Kidney (tissue), 14 donors: ENCODE data around the gene NAA40. TPM values are rescaled to one million over a fixed set of nuclear protein-coding genes. Genes with fewer than 3 reads are reported as not detected.
A peak's percentile ranks its signal among the peaks of the same experiment; 100 is the strongest.

Experiments
- DNase-seq, 5 donors: peaks; one replicate each; pipeline ENCODE4 v3.0.0-alpha.2; 2013 to 2020
- FAIRE-seq: peaks from 2 replicates; lab custom pipeline; 2012; peaks lifted over from hg19 to GRCh38; lab: Jason Lieb, UNC
- H3K27ac ChIP-seq, 2 donors: one replicate each; pipeline ENCODE4 v1.7.0; 2013; ENCODE audit warnings: low read depth in 2 of 2, low read length in 2 of 2, inconsistent platforms in 1 of 2
- H3K27me3 ChIP-seq: one replicate; pipeline ENCODE4 v1.7.1; 2013; ENCODE audit warnings: low read length, inconsistent platforms; ENCODE audit not compliant: control insufficient read depth, insufficient read depth
- H3K36me3 ChIP-seq, 3 donors: one replicate each; pipeline versions ENCODE4 v1.7.0 to v1.7.1; 2013; ENCODE audit warnings: low read length in 3 of 3, control low read depth in 1 of 3, inconsistent platforms in 1 of 3; ENCODE audit not compliant: insufficient read depth in 3 of 3, control insufficient read depth in 2 of 3
- H3K4me1 ChIP-seq, 3 donors: one replicate each; pipeline versions ENCODE4 v1.7.0 to v1.7.1; 2013; ENCODE audit warnings: low read length in 3 of 3, inconsistent platforms in 1 of 3, low read depth in 1 of 3; ENCODE audit not compliant: control insufficient read depth in 2 of 3, insufficient read depth in 2 of 3
- H3K4me3 ChIP-seq, 3 donors: one replicate each; pipeline versions ENCODE4 v1.7.0 to v1.8.1; 2013; ENCODE audit warnings: low read length in 3 of 3, control low read depth in 1 of 3, inconsistent platforms in 1 of 3
- H3K9ac ChIP-seq, 3 donors: one replicate each; pipeline versions ENCODE4 v1.7.0 to v1.7.1; 2013; ENCODE audit warnings: low read length in 3 of 3, control low read depth in 1 of 3, inconsistent platforms in 1 of 3
- H3K9me3 ChIP-seq, 3 donors: one replicate each; pipeline versions ENCODE4 v1.7.0 to v1.7.1; 2013; ENCODE audit warnings: low read length in 3 of 3, control low read depth in 1 of 3, inconsistent platforms in 1 of 3; ENCODE audit not compliant: control insufficient read depth in 2 of 3, insufficient read depth in 1 of 3
- intact Hi-C: fragments of 100-400 bp; cut with DNase I; formaldehyde crosslinking; loops from one replicate; pipeline ENCODE4 v1.11.1; 2022
- polyA plus RNA-seq: library from polyadenylated mRNA; stranded (reverse); fragments of 350-450 nt; fragmentation: Illumina TruSeq; extraction: RNeasy Lipid Tissue Mini Kit (QIAGEN cat#74804); gene quantifications from one replicate; pipeline ENCODE4 v1.2.3, GENCODE V29; 2014; ENCODE audit warnings: low read depth, low replicate concordance; ENCODE audit not compliant: insufficient read depth
- total RNA-seq: library from RNA; stranded (reverse); fragmentation: NEBNext Ultra II Directional; extraction: Animal tissue kit (Norgen Biotek cat#: 25700); gene quantifications from one replicate; pipeline ENCODE4 v1.2.1, GENCODE V29; 2021
- TF ChIP-seq, protein P1 (sequence below): IDR thresholded peaks from 3 replicates; pipeline ENCODE4 v1.5.1; 2012; ENCODE audit warnings: mild to moderate bottlenecking, moderate library complexity, borderline replicate concordance; ENCODE audit not compliant: insufficient read depth; ENCODE audit errors: extremely low read depth
- donor health status: control.
- donor health status: control.
- donor health status: control.
- donor health status: control.
- donor health status: control.
- donor health status: DM: yes; HTN: yes; CAD: no.
- donor health status: Normal renal cell carcinoma (clear cell type).

NAA40 gene
- total and polyA plus RNA-seq, 2 donors from 2014 or later = 11.8 to 27.2 TPM

DNA sequence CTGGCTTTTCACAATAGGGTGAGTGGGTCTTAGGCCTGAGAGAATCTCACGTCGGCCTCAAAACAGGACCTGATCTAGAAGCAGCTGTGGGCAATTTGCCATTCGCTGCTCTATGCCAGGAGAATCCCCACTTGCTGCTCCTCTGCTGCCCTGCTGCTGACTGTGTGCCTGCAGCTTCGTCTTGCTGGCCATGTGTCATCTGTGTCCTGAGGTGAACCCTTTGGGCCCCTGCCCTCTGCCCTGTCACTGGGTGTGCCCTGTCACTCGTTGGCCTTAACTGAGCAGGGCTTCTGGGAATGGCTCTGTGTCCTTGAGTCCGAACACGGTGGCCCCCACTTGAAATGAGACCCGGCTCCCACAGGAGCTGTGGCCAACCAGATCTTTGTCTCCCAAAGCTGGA is 6.2 kb downstream of the NAA40 start:
- Histone ChIP-seq H3K4me1 (peaks cover 0 to 8% (median 0%) of the 10 kb centered on the region in 3 donors), H3K36me3 (peaks cover 0 to 7% (median 0%) of the 10 kb centered on the region in 3 donors), H3K27me3 (no peaks in the 10 kb centered on the region), H3K4me3 (no peak overlapping the region), H3K9me3 (no peaks in the 10 kb centered on the region), H3K9ac (peak overlapping the region in 1 of 3 donors; percentile 31), H3K27ac (peak overlapping the region in 1 of 2 donors; percentile 36)
- intact Hi-C loops = loop anchor here (5.0 kb wide), 1 partner anchor 108 kb away; the partner anchor contains the start of gene MARK2
- DNase-seq = no peak
- TF ChIP-seq, protein P1, sequence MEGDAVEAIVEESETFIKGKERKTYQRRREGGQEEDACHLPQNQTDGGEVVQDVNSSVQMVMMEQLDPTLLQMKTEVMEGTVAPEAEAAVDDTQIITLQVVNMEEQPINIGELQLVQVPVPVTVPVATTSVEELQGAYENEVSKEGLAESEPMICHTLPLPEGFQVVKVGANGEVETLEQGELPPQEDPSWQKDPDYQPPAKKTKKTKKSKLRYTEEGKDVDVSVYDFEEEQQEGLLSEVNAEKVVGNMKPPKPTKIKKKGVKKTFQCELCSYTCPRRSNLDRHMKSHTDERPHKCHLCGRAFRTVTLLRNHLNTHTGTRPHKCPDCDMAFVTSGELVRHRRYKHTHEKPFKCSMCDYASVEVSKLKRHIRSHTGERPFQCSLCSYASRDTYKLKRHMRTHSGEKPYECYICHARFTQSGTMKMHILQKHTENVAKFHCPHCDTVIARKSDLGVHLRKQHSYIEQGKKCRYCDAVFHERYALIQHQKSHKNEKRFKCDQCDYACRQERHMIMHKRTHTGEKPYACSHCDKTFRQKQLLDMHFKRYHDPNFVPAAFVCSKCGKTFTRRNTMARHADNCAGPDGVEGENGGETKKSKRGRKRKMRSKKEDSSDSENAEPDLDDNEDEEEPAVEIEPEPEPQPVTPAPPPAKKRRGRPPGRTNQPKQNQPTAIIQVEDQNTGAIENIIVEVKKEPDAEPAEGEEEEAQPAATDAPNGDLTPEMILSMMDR = no peak
- FAIRE-seq = no peak

DNA sequence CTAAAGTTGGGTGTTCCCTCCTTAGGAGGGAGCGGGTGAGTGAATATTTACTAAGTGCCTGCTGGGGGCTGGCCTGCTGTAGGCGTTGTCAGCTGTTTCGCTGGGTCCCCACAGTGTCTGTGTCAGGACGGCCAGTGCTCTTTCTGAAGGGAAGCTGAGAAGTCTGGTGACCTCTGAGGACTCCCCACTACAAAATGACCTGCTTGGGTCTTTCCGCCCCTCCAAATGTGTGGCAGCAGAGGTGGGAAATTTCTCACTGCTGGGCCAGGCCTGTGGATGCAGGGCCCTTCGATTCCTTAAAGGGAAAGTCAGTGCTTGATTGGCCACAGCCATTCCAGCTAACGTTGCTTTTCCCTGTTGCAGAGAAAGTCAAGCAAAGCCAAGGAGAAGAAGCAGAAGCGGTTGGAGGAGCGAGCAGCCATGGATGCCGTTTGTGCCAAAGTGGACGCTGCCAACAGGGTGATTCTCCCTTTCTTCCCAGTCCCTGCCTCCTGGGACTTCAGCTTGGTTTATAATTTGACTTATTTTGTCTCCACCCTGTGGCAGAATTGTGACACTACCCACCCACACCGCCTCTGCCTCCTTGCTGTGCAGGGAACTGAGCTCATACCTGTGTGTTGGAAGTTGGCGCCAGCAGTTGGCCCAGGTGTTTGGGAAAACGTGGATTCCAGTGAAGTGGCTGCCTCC is 6.8 kb downstream of the NAA40 start:
- DNase-seq (peak; percentile 81 to 89 (median 82)), FAIRE-seq (no peak)
- intact Hi-C loops = loop anchor here (5.0 kb wide), 1 partner anchor 108 kb away; the partner anchor contains the start of gene MARK2
- Histone ChIP-seq H3K4me1 (peaks cover 0 to 4% (median 0%) of the 10 kb centered on the region in 3 donors), H3K27ac (peak overlapping the region in 1 of 2 donors; percentile 36), H3K36me3 (peaks cover 0 to 7% (median 0%) of the 10 kb centered on the region in 3 donors), H3K9ac (peak overlapping the region in 1 of 3 donors; percentile 31), H3K27me3 (no peaks in the 10 kb centered on the region), H3K4me3 (peak overlapping the region; percentile 18 to 43 (median 31)), H3K9me3 (no peaks in the 10 kb centered on the region)
- TF ChIP-seq, protein P1 = peak; percentile 83

DNA sequence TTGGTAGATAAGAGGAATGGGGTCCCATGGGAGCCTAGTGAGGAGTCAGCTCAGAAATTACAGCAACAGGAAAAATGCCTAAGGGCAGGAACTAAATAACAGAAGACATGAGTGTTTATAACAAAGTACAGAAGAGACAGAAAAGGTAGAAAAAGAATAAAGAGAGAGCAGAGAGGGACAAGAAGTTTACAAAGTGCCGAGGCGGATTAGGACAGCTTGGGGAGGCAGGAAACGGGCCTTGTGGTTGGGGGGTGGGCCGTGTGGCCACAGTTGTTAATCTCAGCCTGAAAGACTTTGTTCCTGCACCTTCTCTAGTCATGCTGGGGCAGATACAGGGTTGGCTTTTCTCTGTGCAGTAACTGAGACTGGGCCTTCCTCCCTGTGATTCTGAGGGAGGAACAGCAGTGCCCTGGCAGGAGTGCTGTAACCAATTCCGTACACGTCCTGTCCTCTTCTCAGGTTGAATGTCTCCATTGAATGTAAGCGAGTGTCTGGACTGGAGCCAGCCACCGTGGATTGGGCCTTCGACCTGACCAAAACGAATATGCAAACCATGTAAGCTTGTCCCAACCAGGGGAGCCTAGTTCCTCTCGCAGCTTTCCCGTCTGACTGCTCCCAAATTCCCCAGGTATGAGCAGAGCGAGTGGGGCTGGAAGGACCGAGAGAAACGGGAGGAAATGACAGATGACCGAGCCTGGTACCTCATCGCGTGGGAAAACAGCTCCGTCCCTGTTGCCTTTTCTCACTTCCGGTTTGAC is 13.2 kb downstream of the NAA40 start:
- Histone ChIP-seq H3K4me3 (no peak overlapping the region), H3K4me1 (no peaks in the 10 kb centered on the region), H3K36me3 (peaks cover 2 to 29% (median 24%) of the 10 kb centered on the region in 3 donors), H3K27me3 (no peaks in the 10 kb centered on the region), H3K9ac (no peak overlapping the region), H3K9me3 (no peaks in the 10 kb centered on the region), H3K27ac (no peak overlapping the region)
- FAIRE-seq (no peak), DNase-seq (no peak)
- TF ChIP-seq, protein P1 = no peak
- intact Hi-C loops = no loop called here
